Stimulated activated CD4-positive, alpha-beta T cell treated with anti-CD3 and anti-CD28 coated beads, TNF-alpha, amount 100 ng/mL, for 48 hours (primary cell): Measurements from ENCODE around the gene OR4B1.

Experiments used
- DNase-seq, 3 donors: peaks; one replicate each; pipeline ENCODE4 v3.0.0-alpha.2; 2020; ENCODE audit warnings: low read depth in 3 of 3

OR4B1 gene

DNA sequence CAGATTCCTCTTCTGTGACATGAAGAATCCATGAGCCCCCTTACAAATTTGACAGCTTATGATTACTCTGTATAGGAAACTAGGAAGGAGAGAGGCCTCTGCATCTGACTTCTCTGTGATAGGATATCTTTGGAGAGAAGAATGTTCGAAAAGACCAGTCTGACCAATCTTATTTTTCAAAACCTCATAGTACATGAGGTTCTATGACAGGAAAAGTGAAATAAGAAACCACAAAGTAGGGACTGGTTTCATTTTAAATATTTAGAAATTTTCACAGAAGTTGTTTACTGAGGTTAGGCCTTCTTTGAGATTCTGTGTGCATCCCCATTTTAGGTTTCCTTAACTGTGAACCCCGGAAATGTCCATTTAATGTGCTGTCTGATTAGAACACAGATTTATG, 45.0 kb downstream of the OR4B1 start:
- DNase-seq: no peak

DNA sequence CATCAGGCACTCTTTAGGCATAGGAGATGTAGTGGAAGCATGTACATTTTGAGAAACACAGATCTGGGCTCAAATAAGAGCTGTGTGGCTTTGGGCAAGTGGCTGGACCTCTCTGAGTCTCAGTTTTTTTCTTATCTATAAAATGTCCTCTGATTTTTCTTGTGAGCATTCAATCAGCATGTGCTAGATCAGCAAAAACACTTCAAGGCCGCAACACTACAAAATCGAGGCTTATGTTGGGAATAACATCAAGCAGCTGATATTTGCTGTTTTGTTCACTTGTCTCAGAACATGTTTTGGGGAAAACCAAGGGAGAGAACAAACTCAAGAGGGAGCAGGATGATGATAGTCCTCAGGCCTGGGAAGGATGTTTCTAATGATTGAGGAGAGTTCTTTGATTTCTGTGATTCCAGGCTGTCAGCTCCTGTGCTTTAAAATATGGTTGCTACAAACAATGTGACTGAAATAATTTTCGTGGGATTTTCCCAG, 46.9 kb downstream of the OR4B1 start, which contains the start of gene OR4X1:
Gene OR4X1, plus strand, starts transcription at position 439 of the 489 bp plus-strand sequence. Its CDS starts 0 bp downstream, at position 439.
- no peak for DNase-seq
